Activated naive CD8-positive, alpha-beta T cell (primary cell): ENCODE measurements around the gene HLA-DPB1.

Source experiments
- H3K27ac Mint-ChIP-seq: one replicate; pipeline ENCODE4 v1.8.0; 2021; ENCODE audit warnings: mixed read lengths
- H3K27me3 Mint-ChIP-seq: one replicate; pipeline ENCODE4 v1.8.0; 2021; ENCODE audit warnings: mixed read lengths
- H3K36me3 Mint-ChIP-seq: one replicate; pipeline ENCODE4 v1.8.0; 2021; ENCODE audit warnings: mixed read lengths
- H3K4me1 Mint-ChIP-seq: one replicate; pipeline ENCODE4 v1.8.0; 2021; ENCODE audit warnings: low read depth, mixed read lengths
- H3K4me3 Mint-ChIP-seq: one replicate; pipeline ENCODE4 v1.8.0; 2021; ENCODE audit warnings: mild to moderate bottlenecking, mixed read lengths
- H3K9me3 Mint-ChIP-seq: one replicate; pipeline ENCODE4 v1.8.0; 2021; ENCODE audit warnings: low read depth, mixed read lengths

The HLA-DPB1 gene

DNA sequence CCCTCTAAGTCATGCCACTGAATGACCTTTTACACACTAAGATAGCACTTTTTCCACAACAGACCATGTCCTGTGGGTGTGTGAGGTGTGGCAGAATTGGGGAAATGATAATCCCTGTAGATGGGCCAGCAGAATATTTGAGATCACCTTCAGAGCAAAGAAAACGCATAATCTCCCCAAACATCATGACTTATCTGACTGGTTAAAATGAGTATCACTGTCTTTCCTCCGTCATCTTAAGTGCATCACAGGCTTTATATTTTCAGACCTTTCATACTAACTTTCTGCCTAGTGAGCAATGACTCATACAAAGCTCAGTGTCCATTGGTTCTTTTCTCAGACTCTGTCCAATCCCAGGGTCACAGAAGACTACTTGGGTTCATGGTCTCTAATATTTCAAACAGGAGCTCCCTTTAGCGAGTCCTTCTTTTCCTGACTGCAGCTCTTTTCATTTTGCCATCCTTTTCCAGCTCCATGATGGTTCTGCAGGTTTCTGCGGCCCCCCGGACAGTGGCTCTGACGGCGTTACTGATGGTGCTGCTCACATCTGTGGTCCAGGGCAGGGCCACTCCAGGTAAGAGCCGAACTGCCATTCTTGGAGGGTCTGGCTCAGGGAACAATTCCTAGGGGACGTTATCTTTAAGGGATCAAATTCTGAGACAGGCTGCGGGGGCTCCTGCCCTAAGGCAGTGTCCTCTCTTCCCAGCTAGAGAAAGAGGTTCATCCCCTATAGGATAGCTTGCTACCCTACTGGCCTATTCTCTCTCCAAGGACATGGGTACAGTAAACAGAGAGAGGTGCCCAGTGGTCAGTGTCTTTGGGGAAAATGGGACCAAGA, at the start of gene HLA-DPB1:
Gene HLA-DPB1 (plus strand): TSS at position 423 of the 838 bp plus-strand sequence. CDS start 52 bp downstream, at position 475.
- H3K4me3 Mint-ChIP-seq, result peak within 1 kb of the TSS; percentile 83

DNA sequence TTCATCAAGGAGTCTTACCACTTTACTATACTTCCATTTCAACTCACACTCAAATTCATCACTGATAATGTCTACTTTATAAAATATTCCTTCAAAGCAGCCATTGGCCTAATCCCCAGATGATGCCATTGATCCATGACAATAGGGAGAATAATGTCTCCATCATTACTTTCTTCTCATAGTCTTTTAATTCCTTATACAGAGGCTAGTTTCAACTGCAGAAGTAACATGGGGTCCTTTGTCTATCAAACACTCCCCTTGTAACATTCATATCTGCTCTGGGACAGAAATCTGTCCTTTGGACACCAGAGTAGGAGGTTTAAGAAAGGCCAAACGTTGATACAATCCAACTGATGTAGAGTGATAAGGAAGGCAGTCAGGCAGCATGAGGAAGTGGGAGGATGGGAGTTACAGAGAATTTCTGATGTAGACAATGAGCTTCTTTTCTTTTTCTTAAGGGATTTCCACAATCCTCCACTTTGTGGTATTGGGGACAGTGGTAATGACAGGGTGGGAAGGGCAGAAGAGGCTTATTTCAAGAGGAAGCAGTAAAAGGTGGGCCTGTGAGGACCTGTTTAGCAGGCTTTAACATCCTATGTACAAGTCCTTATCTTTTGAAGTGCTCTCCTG, 47.5 kb upstream of the HLA-DPB1 start:
- no peaks in the 10 kb centered on the region for H3K27me3 Mint-ChIP-seq
- no peaks in the 10 kb centered on the region for H3K36me3 Mint-ChIP-seq
- peaks cover 2% of the 10 kb centered on the region for H3K4me1 Mint-ChIP-seq
- H3K9me3 Mint-ChIP-seq, result no peaks in the 10 kb centered on the region
- H3K27ac Mint-ChIP-seq, result no peak overlapping the region
- no peak overlapping the region for H3K4me3 Mint-ChIP-seq

More for the DNA sequence above, at the start of gene HLA-DPB1:
- H3K4me1 Mint-ChIP-seq, result peaks cover 61% of the 10 kb centered on the region
- H3K27ac Mint-ChIP-seq, result peak within 1 kb of the TSS; percentile 67
- H3K9me3 Mint-ChIP-seq, result no peaks in the 10 kb centered on the region
- H3K27me3 Mint-ChIP-seq, result no peaks in the 10 kb centered on the region
- H3K36me3 Mint-ChIP-seq, result peaks cover 2% of the 10 kb centered on the region

DNA sequence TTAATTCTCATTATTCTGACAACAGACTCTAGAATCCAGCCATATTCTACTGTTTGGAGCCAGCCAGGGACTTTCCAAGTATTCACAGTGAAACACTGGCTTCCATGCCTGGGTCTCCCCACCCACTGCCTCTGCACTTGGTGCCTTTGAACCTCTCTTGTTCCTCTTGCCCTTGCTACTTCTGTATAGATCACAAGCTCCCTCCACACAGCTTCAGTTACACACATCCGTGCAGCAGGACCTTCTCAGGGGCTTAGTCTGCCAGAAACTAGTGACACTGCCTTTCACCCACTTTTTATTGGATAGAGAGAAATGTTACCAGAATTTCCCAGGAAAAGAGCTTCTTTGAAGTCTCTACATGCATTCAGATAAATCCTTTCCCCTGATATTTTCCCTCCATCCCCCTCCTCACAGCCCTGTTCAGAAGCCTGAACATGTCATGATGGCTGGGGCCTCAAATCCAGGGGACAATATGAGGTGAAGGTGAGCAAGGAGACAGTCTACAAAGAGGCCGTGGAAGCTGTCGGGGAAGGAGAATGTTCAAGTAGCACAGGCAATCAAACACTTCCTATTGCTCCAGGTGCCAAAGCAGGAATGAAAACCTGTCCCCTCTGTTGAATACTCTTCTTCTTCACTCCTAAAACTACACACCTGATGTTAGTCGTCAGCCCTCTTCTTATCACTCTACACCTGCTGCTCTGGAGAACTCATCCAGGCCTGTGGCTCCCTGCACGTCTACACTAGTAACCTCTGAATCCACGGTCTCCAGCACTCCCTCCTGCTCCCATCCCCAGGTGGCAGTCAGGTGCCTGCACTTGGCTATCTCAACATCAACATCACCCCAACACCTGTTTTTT, 46.2 kb upstream of the HLA-DPB1 start:
- Mint-ChIP-seq H3K27ac (no peak overlapping the region), H3K4me1 (peaks cover 2% of the 10 kb centered on the region), H3K9me3 (peaks cover 2% of the 10 kb centered on the region), H3K36me3 (no peaks in the 10 kb centered on the region), H3K4me3 (no peak overlapping the region), H3K27me3 (peaks cover 3% of the 10 kb centered on the region)

DNA sequence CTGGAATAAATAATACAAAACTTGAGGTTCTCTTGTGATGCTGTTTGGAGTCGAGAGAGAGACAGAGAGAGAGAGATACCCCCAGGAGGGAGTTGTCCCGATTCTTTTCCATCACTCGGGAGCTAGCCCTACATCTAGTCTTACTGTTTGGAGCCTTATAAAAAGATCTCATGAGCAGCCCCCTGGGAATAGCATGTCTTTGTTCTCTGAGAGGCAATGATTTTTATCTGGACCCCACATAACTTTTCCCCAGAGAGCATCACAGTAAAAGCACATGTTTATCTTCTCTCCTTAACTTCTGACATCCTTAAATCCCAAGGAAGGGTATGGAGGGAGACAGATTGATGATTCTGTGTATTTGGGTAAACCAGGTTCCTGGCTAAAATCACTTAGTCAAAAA, 45.5 kb upstream of the HLA-DPB1 start:
- Mint-ChIP-seq H3K4me1 (peaks cover 2% of the 10 kb centered on the region), H3K27ac (no peak overlapping the region), H3K9me3 (peaks cover 9% of the 10 kb centered on the region), H3K36me3 (peaks cover 3% of the 10 kb centered on the region), H3K27me3 (peaks cover 8% of the 10 kb centered on the region), H3K4me3 (no peak overlapping the region)

GRCh38 chr6:33034554-33034953, 41.2 kb upstream of the HLA-DPB1 start:
- H3K9me3 Mint-ChIP-seq, result peaks cover 15% of the 10 kb centered on the region
- peaks cover 5% of the 10 kb centered on the region for H3K36me3 Mint-ChIP-seq
- H3K4me1 Mint-ChIP-seq, result no peaks in the 10 kb centered on the region
- no peak overlapping the region for H3K4me3 Mint-ChIP-seq
- peaks cover 9% of the 10 kb centered on the region for H3K27me3 Mint-ChIP-seq
- H3K27ac Mint-ChIP-seq, result no peak overlapping the region

- peaks cover 15% of the 10 kb centered on the region for H3K9me3 Mint-ChIP-seq
- no peak overlapping the region for H3K4me3 Mint-ChIP-seq
- H3K4me1 Mint-ChIP-seq, result no peaks in the 10 kb centered on the region
- no peak overlapping the region for H3K27ac Mint-ChIP-seq
- H3K27me3 Mint-ChIP-seq, result peaks cover 9% of the 10 kb centered on the region
- H3K36me3 Mint-ChIP-seq, result peaks cover 5% of the 10 kb centered on the region
Observed at GRCh38 chr6:33036535-33036934, 39.3 kb upstream of the HLA-DPB1 start.

- H3K4me3 Mint-ChIP-seq, result no peak overlapping the region
- no peaks in the 10 kb centered on the region for H3K4me1 Mint-ChIP-seq
- H3K27me3 Mint-ChIP-seq, result peaks cover 7% of the 10 kb centered on the region
- no peak overlapping the region for H3K27ac Mint-ChIP-seq
- H3K36me3 Mint-ChIP-seq, result peaks cover 4% of the 10 kb centered on the region
- H3K9me3 Mint-ChIP-seq, result peaks cover 7% of the 10 kb centered on the region
Observed at GRCh38 chr6:33040157-33040556, 35.6 kb upstream of the HLA-DPB1 start.

- H3K9me3 Mint-ChIP-seq, result no peaks in the 10 kb centered on the region
- H3K27ac Mint-ChIP-seq, result no peak overlapping the region
- H3K36me3 Mint-ChIP-seq, result peaks cover 6% of the 10 kb centered on the region
- peaks cover 18% of the 10 kb centered on the region for H3K27me3 Mint-ChIP-seq
- H3K4me3 Mint-ChIP-seq, result no peak overlapping the region
- no peaks in the 10 kb centered on the region for H3K4me1 Mint-ChIP-seq
Observed at GRCh38 chr6:33049323-33050013, 26.3 kb upstream of the HLA-DPB1 start.

GRCh38 chr6:33050014-33050810, 25.6 kb upstream of the HLA-DPB1 start:
- H3K27me3 Mint-ChIP-seq, result peaks cover 18% of the 10 kb centered on the region
- H3K9me3 Mint-ChIP-seq, result no peaks in the 10 kb centered on the region
- peaks cover 4% of the 10 kb centered on the region for H3K36me3 Mint-ChIP-seq
- H3K4me1 Mint-ChIP-seq, result no peaks in the 10 kb centered on the region
- no peak overlapping the region for H3K27ac Mint-ChIP-seq
- H3K4me3 Mint-ChIP-seq, result no peak overlapping the region

DNA sequence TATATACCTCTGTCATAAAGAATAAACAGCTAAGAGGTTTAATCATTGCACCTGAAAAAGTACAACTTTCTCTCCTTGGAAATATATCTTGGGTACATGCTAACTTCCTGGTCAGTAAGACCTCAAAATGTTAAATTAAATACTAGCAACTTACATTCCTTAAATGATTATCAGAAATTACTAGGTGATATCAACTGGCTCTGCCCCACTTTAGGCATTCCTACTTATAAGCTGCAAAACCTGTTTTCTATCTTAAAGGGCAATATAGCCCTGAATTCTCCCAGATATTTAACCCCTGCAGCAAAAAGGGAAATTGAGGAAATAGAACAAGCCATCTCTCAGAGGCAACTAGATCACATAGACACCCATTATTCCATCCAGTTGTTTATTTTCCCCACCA, 23.2 kb upstream of the HLA-DPB1 start:
- Mint-ChIP-seq H3K4me1 (no peaks in the 10 kb centered on the region), H3K9me3 (no peaks in the 10 kb centered on the region), H3K27me3 (peaks cover 13% of the 10 kb centered on the region)

DNA sequence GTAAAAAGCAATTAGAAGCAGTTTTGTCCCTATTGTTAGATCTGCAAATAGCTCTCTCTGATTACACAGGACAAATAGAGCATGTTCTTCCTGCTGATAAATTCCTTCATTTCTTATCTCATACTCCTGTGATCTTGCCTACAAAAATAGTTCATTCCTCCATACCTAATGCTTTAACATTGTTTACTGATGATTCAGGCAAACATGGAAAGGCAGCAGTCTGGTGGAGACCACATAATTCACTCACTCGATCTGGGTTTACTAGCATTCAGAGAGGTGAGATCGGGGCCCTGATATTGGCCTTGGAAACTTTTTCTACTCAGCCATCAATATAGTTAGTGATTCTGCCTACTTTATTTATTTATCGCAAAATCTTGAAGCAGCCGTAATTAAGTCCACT, 22.6 kb upstream of the HLA-DPB1 start:
- Mint-ChIP-seq H3K4me1 (no peaks in the 10 kb centered on the region), H3K27me3 (peaks cover 14% of the 10 kb centered on the region), H3K9me3 (no peaks in the 10 kb centered on the region), H3K36me3 (peaks cover 3% of the 10 kb centered on the region), H3K27ac (no peak overlapping the region), H3K4me3 (no peak overlapping the region)

More for the DNA sequence above, 23.2 kb upstream of the HLA-DPB1 start:
- Mint-ChIP-seq H3K27ac (no peak overlapping the region), H3K36me3 (peaks cover 3% of the 10 kb centered on the region), H3K4me3 (no peak overlapping the region)

- H3K36me3 Mint-ChIP-seq, result peaks cover 3% of the 10 kb centered on the region
- peaks cover 4% of the 10 kb centered on the region for H3K27me3 Mint-ChIP-seq
- H3K9me3 Mint-ChIP-seq, result no peaks in the 10 kb centered on the region
- no peak overlapping the region for H3K4me3 Mint-ChIP-seq
- H3K27ac Mint-ChIP-seq, result no peak overlapping the region
- H3K4me1 Mint-ChIP-seq, result no peaks in the 10 kb centered on the region
Observed at GRCh38 chr6:33057222-33058150, 18.3 kb upstream of the HLA-DPB1 start.

GRCh38 chr6:33061987-33062386, 13.8 kb upstream of the HLA-DPB1 start:
- no peak overlapping the region for H3K4me3 Mint-ChIP-seq
- H3K4me1 Mint-ChIP-seq, result no peaks in the 10 kb centered on the region
- H3K36me3 Mint-ChIP-seq, result peaks cover 8% of the 10 kb centered on the region
- no peak overlapping the region for H3K27ac Mint-ChIP-seq
- H3K27me3 Mint-ChIP-seq, result peaks cover 2% of the 10 kb centered on the region
- H3K9me3 Mint-ChIP-seq, result no peaks in the 10 kb centered on the region
